B cell (primary cell): ENCODE data around the gene TPST2. TPM values are rescaled to one million over a fixed set of nuclear protein-coding genes. Genes with fewer than 3 reads are reported as not detected.

ENCODE experiments used
- ATAC-seq: fragments of 200-7000 bp; cut with Tn5 transposase; one replicate; pipeline ENCODE4 v1.10.0; 2021; ENCODE audit warnings: low read depth, mild to moderate bottlenecking, moderate number of reproducible peaks, moderate library complexity
- CTCF ChIA-PET: fragments of 350-600 bp; sonication (Branson Sonifier 250); formaldehyde crosslinking; loops from one replicate; lab custom pipeline; 2021; ENCODE audit warnings: antibody characterized with exemption, inconsistent platforms; lab: Charles Lee
- POLR2A ChIA-PET: fragments of 350-600 bp; sonication (Branson Sonifier 250); formaldehyde crosslinking; loops from one replicate; lab custom pipeline; 2021; ENCODE audit warnings: antibody characterized with exemption; lab: Charles Lee
- DNase-seq: peaks from one replicate; pipeline ENCODE4 v3.0.0; 2013
- H2AFZ ChIP-seq: 2 replicates; pipeline ENCODE4 v1.6.1; 2012; ENCODE audit warnings: mild to moderate bottlenecking, low read depth, low read length; ENCODE audit not compliant: insufficient read depth, poor library complexity, severe bottlenecking
- H3K27ac ChIP-seq, 2 donors: 1 replicate in 1 of 2; 2 replicates in 1 of 2; pipeline ENCODE4 v1.5.1; 2012 to 2013; ENCODE audit warnings: low read length in 2 of 2, mild to moderate bottlenecking in 2 of 2, moderate library complexity in 1 of 2
- H3K27me3 ChIP-seq, 4 experiments: fragments of 200-600 bp in 1 of 4; sonication (generic) in 1 of 4; replicated peaks in 1 of 4; 1 replicate in 2 of 4; 2 replicates in 2 of 4; pipeline versions ENCODE4 v1.6.1 to v1.7.0; 2013 to 2016; ENCODE audit warnings: low read length in 3 of 4, mild to moderate bottlenecking in 2 of 4, mixed read lengths in 1 of 4, moderate library complexity in 1 of 4; ENCODE audit not compliant: insufficient read depth in 4 of 4, control insufficient read depth in 3 of 4; ENCODE audit errors: control extremely low read depth in 1 of 4
- H3K36me3 ChIP-seq, 2 experiments: replicated peaks in 1 of 2; 1 replicate in 1 of 2; 2 replicates in 1 of 2; pipeline versions ENCODE4 v1.6.1 to v1.7.1; 2013; ENCODE audit warnings: low read length in 1 of 2; ENCODE audit not compliant: insufficient read depth in 2 of 2, control insufficient read depth in 1 of 2; ENCODE audit errors: control extremely low read depth in 1 of 2, extremely low read depth in 1 of 2
- H3K4me1 ChIP-seq, 2 donors: fragments of 200-600 bp in 1 of 2; sonication (generic) in 1 of 2; 1 replicate in 1 of 2; 2 replicates in 1 of 2; pipeline versions ENCODE4 v1.5.1 to v1.6.1; 2013 to 2017; ENCODE audit warnings: low read length in 2 of 2; ENCODE audit not compliant: control insufficient read depth in 2 of 2, insufficient read depth in 2 of 2
- H3K4me2 ChIP-seq: replicated peaks from 2 replicates; pipeline ENCODE3; 2012; ENCODE audit warnings: mild to moderate bottlenecking, low read depth, low read length; ENCODE audit not compliant: poor library complexity, severe bottlenecking
- H3K4me3 ChIP-seq, 5 experiments: fragments of 200-600 bp in 1 of 5; sonication (generic) in 1 of 5; 1 replicate in 3 of 5; 2 replicates in 2 of 5; pipeline versions ENCODE4 v1.5.1 to v1.7.0; 2011 to 2016; ENCODE audit warnings: low read length in 4 of 5, mild to moderate bottlenecking in 4 of 5, low read depth in 2 of 5, control low read depth in 1 of 5, moderate library complexity in 1 of 5; ENCODE audit not compliant: insufficient read depth in 1 of 5; ENCODE audit errors: control extremely low read depth in 1 of 5, extremely low read depth in 1 of 5
- H3K79me2 ChIP-seq: fragments of 200-600 bp; sonication (generic); one replicate; pipeline ENCODE4 v1.6.0; 2016; ENCODE audit warnings: low read length; ENCODE audit not compliant: control insufficient read depth, insufficient read depth
- H3K9ac ChIP-seq: fragments of 200-600 bp; sonication (generic); 2 replicates; pipeline ENCODE4 v1.6.1; 2017; ENCODE audit warnings: mild to moderate bottlenecking, low read length, moderate library complexity
- H3K9me3 ChIP-seq, 3 donors: one replicate each; pipeline versions ENCODE4 v1.6.1 to v1.7.1; 2013; ENCODE audit warnings: low read length in 2 of 3; ENCODE audit not compliant: control insufficient read depth in 2 of 3, insufficient read depth in 1 of 3; ENCODE audit errors: control extremely low read depth in 1 of 3
- H4K20me1 ChIP-seq: 2 replicates; pipeline ENCODE4 v1.6.0; 2012; ENCODE audit warnings: mild to moderate bottlenecking, low read length; ENCODE audit not compliant: insufficient read depth, control insufficient read depth, poor library complexity, severe bottlenecking
- H3K27ac Mint-ChIP-seq: one replicate; pipeline ENCODE4 v1.8.0; 2021; ENCODE audit warnings: mixed read lengths
- H3K27me3 Mint-ChIP-seq: one replicate; pipeline ENCODE4 v1.8.0; 2021; ENCODE audit warnings: mixed read lengths
- H3K4me1 Mint-ChIP-seq: one replicate; pipeline ENCODE4 v1.8.0; 2021; ENCODE audit warnings: mixed read lengths
- H3K4me3 Mint-ChIP-seq: one replicate; pipeline ENCODE4 v1.8.0; 2021; ENCODE audit warnings: mixed read lengths
- H3K9me3 Mint-ChIP-seq: one replicate; pipeline ENCODE4 v1.8.0; 2022; ENCODE audit warnings: mixed read lengths; ENCODE audit not compliant: insufficient read depth
- EZH2 ChIP-seq: IDR thresholded peaks from 2 replicates; pipeline ENCODE4 v1.6.1; 2012; ENCODE audit warnings: borderline replicate concordance, low read depth, mild to moderate bottlenecking, moderate library complexity, low read length; ENCODE audit not compliant: insufficient read depth, poor library complexity, severe bottlenecking
- WGBS: methylation state at CpG from one replicate; pipeline ENCODE4 v1.1.5; 2013; ENCODE audit warnings: missing lambda C conversion rate; ENCODE audit not compliant: insufficient coverage; 5-methylcytosine and 5-hydroxymethylcytosine counted together
- intact Hi-C: fragments of 100-400 bp; cut with micrococcal nuclease; formaldehyde crosslinking; loops from one replicate; pipeline ENCODE4 v1.10.0; 2022
- polyA plus RNA-seq: library from polyadenylated mRNA; depleted of rRNA; stranded (reverse); fragments of >200 nt; gene quantifications from 2 replicates; pipeline ENCODE4 v1.2.3, GENCODE V29; 2012
- total RNA-seq, 2 donors: library from RNA; stranded (reverse); fragments of 120-200 nt in 1 of 2; gene quantifications; 1 replicate in 1 of 2; 2 replicates in 1 of 2; pipeline versions ENCODE4 v1.2.3 to v1.2.4, GENCODE V29; 2013 to 2022
- TF ChIP-seq, protein P1 (sequence below): fragments of 200-600 bp; IDR thresholded peaks from one replicate; pipeline ENCODE4 v1.8.0; 2022; ENCODE audit warnings: antibody characterized with exemption, mild to moderate bottlenecking

Gene TPST2
- total and polyA plus RNA-seq, 2 donors (not counting 1 experiment from before 2014, with no cell fraction given) = 16.6 to 43.1 TPM

GRCh38 chr22:26485013-26485412, 104.9 kb downstream of the TPST2 start:
- H3K4me3 Mint-ChIP-seq = peak overlapping the region; percentile 94
- ChIA-PET POLR2A (interaction anchor here (0.6 to 2.1 kb wide), 2 partner anchors 11 to 27 kb away, joined by 3 to 8 read pairs; partner anchors contain the start of gene TFIP11), CTCF (interaction anchor here (0.6 to 2.0 kb wide), 4 partner anchors 15 to 198 kb away, joined by 3 to 8 read pairs (median 6); no protein-coding TSS in a partner anchor)
- no peaks in the 10 kb centered on the region for H4K20me1 ChIP-seq
- H3K4me1 Mint-ChIP-seq = peaks cover 59% of the 10 kb centered on the region
- ATAC-seq = no peak
- peak overlapping the region; percentile 86 for H3K4me2 ChIP-seq
- peaks cover 4 to 27% of the 10 kb centered on the region in 2 experiments for H3K36me3 ChIP-seq
- 90% methylated on average over 6 of the region's 7 CpGs for WGBS
- DNase-seq = no peak
- H3K79me2 ChIP-seq = peaks cover 29% of the 10 kb centered on the region
- TF ChIP-seq, protein P1, sequence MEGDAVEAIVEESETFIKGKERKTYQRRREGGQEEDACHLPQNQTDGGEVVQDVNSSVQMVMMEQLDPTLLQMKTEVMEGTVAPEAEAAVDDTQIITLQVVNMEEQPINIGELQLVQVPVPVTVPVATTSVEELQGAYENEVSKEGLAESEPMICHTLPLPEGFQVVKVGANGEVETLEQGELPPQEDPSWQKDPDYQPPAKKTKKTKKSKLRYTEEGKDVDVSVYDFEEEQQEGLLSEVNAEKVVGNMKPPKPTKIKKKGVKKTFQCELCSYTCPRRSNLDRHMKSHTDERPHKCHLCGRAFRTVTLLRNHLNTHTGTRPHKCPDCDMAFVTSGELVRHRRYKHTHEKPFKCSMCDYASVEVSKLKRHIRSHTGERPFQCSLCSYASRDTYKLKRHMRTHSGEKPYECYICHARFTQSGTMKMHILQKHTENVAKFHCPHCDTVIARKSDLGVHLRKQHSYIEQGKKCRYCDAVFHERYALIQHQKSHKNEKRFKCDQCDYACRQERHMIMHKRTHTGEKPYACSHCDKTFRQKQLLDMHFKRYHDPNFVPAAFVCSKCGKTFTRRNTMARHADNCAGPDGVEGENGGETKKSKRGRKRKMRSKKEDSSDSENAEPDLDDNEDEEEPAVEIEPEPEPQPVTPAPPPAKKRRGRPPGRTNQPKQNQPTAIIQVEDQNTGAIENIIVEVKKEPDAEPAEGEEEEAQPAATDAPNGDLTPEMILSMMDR = no peak
- no peak for TF ChIP-seq EZH2
- H2AFZ ChIP-seq = no peak overlapping the region
- H3K4me3 ChIP-seq = no peak overlapping the region
- peak overlapping the region; percentile 59 to 98 for H3K27ac ChIP-seq
- H3K9me3 Mint-ChIP-seq = no peaks in the 10 kb centered on the region
- H3K9ac ChIP-seq = no peak overlapping the region
- H3K27ac Mint-ChIP-seq = peak overlapping the region; percentile 28
- intact Hi-C loops = no loop called here
- no peaks in the 10 kb centered on the region for H3K27me3 Mint-ChIP-seq
- H3K9me3 ChIP-seq = no peaks in the 10 kb centered on the region
- peaks cover 36 to 45% of the 10 kb centered on the region in 2 donors for H3K4me1 ChIP-seq
- no peaks in the 10 kb centered on the region for H3K27me3 ChIP-seq

GRCh38 chr22:26484360-26484706, 105.6 kb downstream of the TPST2 start:
- H3K9me3 ChIP-seq = no peaks in the 10 kb centered on the region
- no peak for ATAC-seq
- no peak for DNase-seq
- peak overlapping the region; percentile 94 for H3K9ac ChIP-seq
- peak overlapping the region; percentile 86 for H3K4me2 ChIP-seq
- ChIA-PET POLR2A (interaction anchor here (1.0 to 2.1 kb wide), 3 partner anchors 28 to 188 kb away, joined by 3 to 8 read pairs (median 5); partner anchors contain the start of gene TFIP11), CTCF (interaction anchor here (0.5 to 2.0 kb wide), 8 partner anchors 15 to 198 kb away, joined by 3 to 8 read pairs (median 4); no protein-coding TSS in a partner anchor)
- peaks cover 4 to 20% of the 10 kb centered on the region in 2 experiments for H3K36me3 ChIP-seq
- peak overlapping the region; percentile 97 for H3K27ac Mint-ChIP-seq
- peaks cover 43 to 52% of the 10 kb centered on the region in 2 donors for H3K4me1 ChIP-seq
- intact Hi-C loops = no loop called here
- no peaks in the 10 kb centered on the region for H3K9me3 Mint-ChIP-seq
- H3K4me3 Mint-ChIP-seq = peak overlapping the region; percentile 94
- peaks cover 34% of the 10 kb centered on the region for H3K79me2 ChIP-seq
- no peaks in the 10 kb centered on the region for H3K27me3 ChIP-seq
- peak overlapping the region; percentile 70 to 98 (median 83) for H3K4me3 ChIP-seq
- TF ChIP-seq, protein P1 = no peak
- TF ChIP-seq EZH2 = no peak
- H2AFZ ChIP-seq = peak overlapping the region; percentile 83
- peak overlapping the region; percentile 59 to 98 for H3K27ac ChIP-seq
- no peaks in the 10 kb centered on the region for H3K27me3 Mint-ChIP-seq
- WGBS = 8% methylated on average over 3 of the region's 6 CpGs
- H4K20me1 ChIP-seq = no peaks in the 10 kb centered on the region
- H3K4me1 Mint-ChIP-seq = peaks cover 65% of the 10 kb centered on the region
